WTC11 (cell line): Measurements from ENCODE around the gene CDR2. TPM values are rescaled to one million over a fixed set of nuclear protein-coding genes. Genes with fewer than 3 reads are reported as not detected.

Experiments used
- ATAC-seq: fragments of 200-7000 bp; cut with Tn5 transposase; 2 replicates; pipeline ENCODE4 v1.10.0; 2021; ENCODE audit warnings: mild to moderate bottlenecking, moderate library complexity
- CTCF ChIA-PET: fragments of 300-600 bp; sonication (Branson Sonifier 250); formaldehyde crosslinking; loops from one replicate; lab custom pipeline; 2021; ENCODE audit warnings: antibody characterized with exemption; lab: Charles Lee
- POLR2A ChIA-PET: fragments of 350-600 bp; sonication (Branson Sonifier 250); formaldehyde crosslinking; loops from one replicate; lab custom pipeline; 2021; ENCODE audit warnings: antibody characterized with exemption; lab: Charles Lee
- DNase-seq: peaks from one replicate; pipeline ENCODE4 v3.0.0; 2021; ENCODE audit warnings: low spot score
- H3K27ac Mint-ChIP-seq: 2 replicates; pipeline ENCODE4 v1.8.0; 2021; ENCODE audit warnings: mixed read lengths
- H3K27me3 Mint-ChIP-seq: 2 replicates; pipeline ENCODE4 v1.8.0; 2021; ENCODE audit warnings: low read depth, mild to moderate bottlenecking, moderate library complexity, mixed read lengths
- H3K36me3 Mint-ChIP-seq: 2 replicates; pipeline ENCODE4 v1.8.0; 2021; ENCODE audit warnings: mixed read lengths
- H3K4me1 Mint-ChIP-seq: 2 replicates; pipeline ENCODE4 v1.8.0; 2022; ENCODE audit warnings: mixed read lengths
- H3K4me3 Mint-ChIP-seq: 2 replicates; pipeline ENCODE4 v1.8.0; 2021; ENCODE audit warnings: mild to moderate bottlenecking, moderate library complexity, mixed read lengths
- H3K9me3 Mint-ChIP-seq: 2 replicates; pipeline ENCODE4 v1.8.0; 2021; ENCODE audit warnings: mixed read lengths
- ARID4B ChIP-seq: sonication (generic); formaldehyde crosslinking; IDR thresholded peaks from 2 replicates; pipeline ENCODE4 v1.8.0; 2023; ENCODE audit warnings: missing genetic modification reagents, mild to moderate bottlenecking, borderline replicate concordance
- ATF1 ChIP-seq: sonication (generic); formaldehyde crosslinking; IDR thresholded peaks from 2 replicates; pipeline ENCODE4 v1.8.1; 2023; ENCODE audit warnings: mild to moderate bottlenecking, moderate library complexity, missing genetic modification reagents
- ATF3 ChIP-seq: sonication (generic); formaldehyde crosslinking; conservative IDR thresholded peaks from 2 replicates; pipeline ENCODE4 v1.8.1; 2022; ENCODE audit warnings: mild to moderate bottlenecking, missing genetic modification reagents
- CTCF ChIP-seq: fragments of 200-600 bp; IDR thresholded peaks from 2 replicates; pipeline ENCODE4 v1.8.0; 2022; ENCODE audit warnings: antibody characterized with exemption
- ELF4 ChIP-seq: sonication (generic); formaldehyde crosslinking; IDR thresholded peaks from 2 replicates; pipeline ENCODE4 v1.8.1; 2022; ENCODE audit warnings: low read depth, mild to moderate bottlenecking, moderate library complexity, missing genetic modification reagents
- FOXJ3 ChIP-seq: sonication (generic); formaldehyde crosslinking; IDR thresholded peaks from 2 replicates; pipeline ENCODE4 v1.9.0; 2021; ENCODE audit warnings: missing genetic modification reagents, mild to moderate bottlenecking, borderline replicate concordance
- FOXP4 ChIP-seq: sonication (generic); formaldehyde crosslinking; IDR thresholded peaks from 2 replicates; pipeline ENCODE4 v1.8.0; 2022; ENCODE audit warnings: mild to moderate bottlenecking, missing genetic modification reagents
- GABPB1 ChIP-seq: sonication (generic); formaldehyde crosslinking; IDR thresholded peaks from 2 replicates; pipeline ENCODE4 v1.8.1; 2023; ENCODE audit warnings: mild to moderate bottlenecking, missing genetic modification reagents
- HMGXB4 ChIP-seq: sonication (generic); formaldehyde crosslinking; IDR thresholded peaks from 2 replicates; pipeline ENCODE4 v1.8.1; 2023; ENCODE audit warnings: mild to moderate bottlenecking, moderate library complexity, missing genetic modification reagents
- IRF1 ChIP-seq: sonication (generic); formaldehyde crosslinking; IDR thresholded peaks from 2 replicates; pipeline ENCODE4 v1.8.0; 2023; ENCODE audit warnings: missing genetic modification reagents
- NR1H2 ChIP-seq: sonication (generic); formaldehyde crosslinking; IDR thresholded peaks from 2 replicates; pipeline ENCODE4 v1.9.0; 2021; ENCODE audit warnings: mild to moderate bottlenecking, moderate library complexity, missing genetic modification reagents
- SOX15 ChIP-seq: fragments of 250-450 bp; sonication (Bioruptor Pico); IDR thresholded peaks from 2 replicates; pipeline ENCODE4 v1.9.0; 2021; ENCODE audit warnings: mild to moderate bottlenecking
- ZNF121 ChIP-seq: sonication (generic); formaldehyde crosslinking; IDR thresholded peaks from 2 replicates; pipeline ENCODE4 v1.8.0; 2023; ENCODE audit warnings: missing genetic modification reagents
- ZNF532 ChIP-seq: fragments of 250-450 bp; sonication (Bioruptor Pico); IDR thresholded peaks from 2 replicates; pipeline ENCODE4 v1.9.0; 2021; ENCODE audit warnings: mild to moderate bottlenecking, borderline replicate concordance
- total RNA-seq: library from RNA; stranded (reverse); gene quantifications from 3 replicates; pipeline ENCODE4 v1.2.3, GENCODE V29; 2021

CDR2 gene
- total RNA-seq, 1 experiment from 2014 or later: 40.9 TPM

- CTCF ChIA-PET: interaction anchor here (0.6 kb wide), 1 partner anchor 27 kb away, joined by 6 read pairs; no protein-coding TSS in a partner anchor
- DNase-seq (no peak), ATAC-seq (no peak)
- no peak for TF ChIP-seq FOXP4
- no peak for TF ChIP-seq ATF3
- TF ChIP-seq GABPB1: no peak
- TF ChIP-seq CTCF: no peak
- TF ChIP-seq ELF4 (CRISPR knock-in tag): no peak
- TF ChIP-seq FOXJ3 (CRISPR knock-in tag): no peak
- TF ChIP-seq SOX15 (CRISPR knock-in tag): no peak
- TF ChIP-seq HMGXB4 (CRISPR knock-in tag): no peak
- no peak for TF ChIP-seq IRF1 (CRISPR knock-in tag)
- TF ChIP-seq ARID4B (CRISPR knock-in tag): no peak
- TF ChIP-seq ZNF121 (CRISPR knock-in tag): no peak
- no peak for TF ChIP-seq ZNF532 (CRISPR knock-in tag)
- no peak for TF ChIP-seq ATF1 (CRISPR knock-in tag)
- TF ChIP-seq NR1H2: no peak
- Mint-ChIP-seq H3K27me3 (no peaks in the 10 kb centered on the region), H3K9me3 (no peaks in the 10 kb centered on the region), H3K4me1 (no peaks in the 10 kb centered on the region), H3K27ac (no peak overlapping the region), H3K36me3 (peaks cover 46% of the 10 kb centered on the region), H3K4me3 (no peak overlapping the region)
- POLR2A ChIA-PET: no interaction called here
Observed at GRCh38 chr16:22317001-22317530, 57.4 kb downstream of the CDR2 start.
